VCaP (cell line): ENCODE data around the gene CSRNP2.
"Not testable (repeated sequence)": the region's sequence is repeated elsewhere in the genome, so short reads cannot be mapped to it uniquely, and the experiment has no call there.

ENCODE experiments used
- H3K27ac ChIP-seq: fragments of 450-650 bp; 2 replicates; pipeline ENCODE4 v1.5.1; 2017
- TF ChIP-seq, protein P1 (sequence below): fragments of 450-650 bp; conservative IDR thresholded peaks from 2 replicates; pipeline ENCODE4 v1.5.1; 2017; ENCODE audit warnings: mild to moderate bottlenecking, moderate library complexity

CSRNP2 gene

DNA sequence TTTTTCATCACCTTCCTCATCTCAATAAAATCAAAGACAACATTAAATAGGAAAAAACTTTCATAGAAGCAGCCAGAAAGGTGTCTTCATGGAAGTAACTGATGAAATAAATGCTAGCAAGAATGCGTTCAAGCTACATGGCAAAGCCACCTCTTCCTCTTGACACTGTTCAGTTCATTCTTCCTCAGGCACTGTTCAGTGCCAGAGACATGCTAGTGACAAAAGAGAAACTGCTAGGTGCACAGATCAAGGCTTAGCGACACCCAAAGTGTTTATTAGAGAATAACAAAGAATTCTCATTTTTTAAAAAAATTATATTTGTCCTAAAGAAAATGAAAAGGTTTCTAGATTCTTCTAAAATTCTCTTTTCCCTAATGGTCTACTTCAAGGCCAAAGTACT lies 64.4 kb downstream of the CSRNP2 start:
- H3K27ac ChIP-seq = no peak overlapping the region
- TF ChIP-seq, protein P1, sequence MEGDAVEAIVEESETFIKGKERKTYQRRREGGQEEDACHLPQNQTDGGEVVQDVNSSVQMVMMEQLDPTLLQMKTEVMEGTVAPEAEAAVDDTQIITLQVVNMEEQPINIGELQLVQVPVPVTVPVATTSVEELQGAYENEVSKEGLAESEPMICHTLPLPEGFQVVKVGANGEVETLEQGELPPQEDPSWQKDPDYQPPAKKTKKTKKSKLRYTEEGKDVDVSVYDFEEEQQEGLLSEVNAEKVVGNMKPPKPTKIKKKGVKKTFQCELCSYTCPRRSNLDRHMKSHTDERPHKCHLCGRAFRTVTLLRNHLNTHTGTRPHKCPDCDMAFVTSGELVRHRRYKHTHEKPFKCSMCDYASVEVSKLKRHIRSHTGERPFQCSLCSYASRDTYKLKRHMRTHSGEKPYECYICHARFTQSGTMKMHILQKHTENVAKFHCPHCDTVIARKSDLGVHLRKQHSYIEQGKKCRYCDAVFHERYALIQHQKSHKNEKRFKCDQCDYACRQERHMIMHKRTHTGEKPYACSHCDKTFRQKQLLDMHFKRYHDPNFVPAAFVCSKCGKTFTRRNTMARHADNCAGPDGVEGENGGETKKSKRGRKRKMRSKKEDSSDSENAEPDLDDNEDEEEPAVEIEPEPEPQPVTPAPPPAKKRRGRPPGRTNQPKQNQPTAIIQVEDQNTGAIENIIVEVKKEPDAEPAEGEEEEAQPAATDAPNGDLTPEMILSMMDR = no peak

DNA sequence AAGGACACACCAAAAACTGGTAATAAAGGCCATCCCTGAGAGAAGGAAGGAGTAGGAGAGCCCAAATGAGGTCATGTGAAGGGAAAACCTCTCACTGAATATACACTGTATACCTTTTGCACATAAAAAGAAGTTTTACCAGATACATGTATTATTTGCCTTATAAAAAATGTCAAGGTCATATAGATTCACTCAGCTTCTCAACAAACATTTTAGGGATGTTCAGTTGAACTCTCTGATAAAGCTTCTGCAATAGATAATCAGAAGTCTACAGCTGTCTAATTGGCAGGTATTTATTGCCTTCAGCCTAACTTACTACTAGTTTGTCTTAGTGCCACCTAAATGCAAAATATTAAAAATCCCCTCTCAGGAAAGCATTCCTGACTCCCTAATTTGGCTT lies 65.9 kb downstream of the CSRNP2 start:
- TF ChIP-seq, protein P1 = no peak
- no peak overlapping the region for H3K27ac ChIP-seq

DNA sequence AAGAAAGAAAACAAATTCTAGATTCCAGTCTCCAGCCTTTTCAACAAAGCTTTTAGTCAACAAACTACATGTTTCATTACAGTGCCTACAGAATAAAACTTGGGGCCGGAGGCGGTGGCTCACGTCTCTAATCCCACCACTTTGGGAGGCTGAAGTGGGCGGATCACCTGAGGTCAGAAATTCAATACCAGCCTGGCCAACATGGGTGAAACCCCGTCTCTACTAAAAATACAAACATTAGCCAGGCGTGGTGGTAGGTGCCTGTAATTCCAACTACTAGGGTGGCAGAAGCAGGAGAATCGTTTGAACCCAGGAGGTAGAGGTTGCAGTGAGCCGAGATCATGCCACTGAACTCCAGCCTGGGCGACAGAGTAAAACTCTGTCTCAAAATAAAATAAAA lies 68.9 kb downstream of the CSRNP2 start:
- H3K27ac ChIP-seq = not testable (repeated sequence)

DNA sequence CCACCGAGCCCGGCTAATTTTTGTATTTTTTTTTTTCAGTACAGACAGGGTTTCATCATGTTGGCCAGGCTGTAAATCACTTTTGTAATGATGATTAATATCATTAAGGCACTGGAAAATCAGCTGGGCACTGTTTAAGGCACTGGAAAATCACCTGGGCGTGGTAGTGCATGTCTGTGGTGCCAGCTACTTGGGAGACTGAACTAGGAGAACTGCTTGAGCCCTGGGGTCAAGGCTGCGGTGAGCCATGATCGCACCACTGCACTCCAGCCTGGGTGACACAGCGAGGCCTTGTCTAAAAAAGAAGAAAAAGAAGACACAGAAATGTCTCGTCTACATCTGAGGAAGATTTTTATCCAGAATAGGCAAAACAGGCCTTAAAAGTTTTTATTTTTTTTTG lies 70.0 kb downstream of the CSRNP2 start:
- H3K27ac ChIP-seq = no peak overlapping the region
- TF ChIP-seq, protein P1 = no peak

DNA sequence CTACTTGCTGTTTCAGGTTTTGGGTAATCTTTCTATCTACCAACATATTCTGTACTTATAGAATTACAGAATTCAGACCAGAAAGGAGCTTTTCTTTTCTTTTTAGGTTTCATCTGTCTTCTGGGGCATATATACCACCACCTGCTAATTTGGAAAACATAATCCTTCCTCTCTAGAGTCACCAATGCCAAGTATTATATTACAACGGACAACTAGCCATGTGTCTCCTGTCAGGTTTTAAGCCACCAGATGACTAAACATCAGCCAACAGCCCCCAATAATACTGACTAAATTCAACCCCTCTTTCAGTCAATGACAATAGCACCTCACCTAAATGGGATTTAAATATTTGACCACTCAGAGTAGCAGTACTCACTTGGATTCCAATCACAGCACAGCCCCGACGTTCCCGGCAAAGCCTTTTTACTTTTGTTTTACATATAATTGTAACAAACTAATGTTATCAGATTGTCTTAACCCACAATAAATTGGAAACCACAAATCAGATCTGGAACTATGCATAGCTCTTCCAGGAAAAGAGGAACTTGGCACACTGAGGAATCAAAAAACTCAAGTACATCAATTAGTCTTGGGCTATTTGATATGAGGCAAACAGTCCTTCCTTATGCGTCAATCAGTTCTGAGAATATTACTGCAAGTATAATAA lies 70.7 kb downstream of the CSRNP2 start:
- no peak overlapping the region for H3K27ac ChIP-seq
- TF ChIP-seq, protein P1 = no peak

DNA sequence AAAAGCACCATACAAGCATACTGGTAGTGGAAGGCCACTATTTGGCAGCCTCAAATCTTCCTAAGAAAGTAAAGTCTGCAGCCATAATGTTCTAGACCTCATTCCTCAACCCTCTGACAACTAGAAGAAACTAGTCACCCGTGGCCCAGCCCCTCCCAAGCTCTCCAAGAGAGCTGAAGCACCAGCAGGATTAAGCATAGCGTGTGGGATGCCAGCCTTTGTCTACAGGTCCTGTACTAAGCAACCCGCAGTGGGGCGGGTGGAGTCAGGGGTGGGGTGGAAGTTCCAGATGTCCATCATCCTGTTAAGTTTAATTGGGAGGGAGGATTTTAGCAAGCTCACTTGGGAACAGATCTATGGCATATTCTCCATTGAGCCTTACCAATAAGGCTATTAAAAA lies 71.4 kb downstream of the CSRNP2 start:
- no peak overlapping the region for H3K27ac ChIP-seq
- TF ChIP-seq, protein P1 = no peak
